ENCODE results near the gene PIGS.

The PIGS gene

GRCh38 chr17:28506763-28507487 is 64.4 kb downstream of the PIGS start:
- H3K27ac ChIP-seq, result no peak overlapping the region
- TF ChIP-seq CTCF (IDR thresholded peaks at IDR 0.05), result no peak
- DNase-seq (ENCODE audit: low spot score), result no peak
- H3K4me3 ChIP-seq, result no peak overlapping the region

- DNase-seq (ENCODE audit: low spot score), result no peak
- Histone ChIP-seq H3K4me3 (no peak within 1 kb of the TSS), H3K27ac (no peak within 1 kb of the TSS)
- no peak for TF ChIP-seq CTCF (IDR thresholded peaks at IDR 0.05)
Observed at GRCh38 chr17:28505986-28506665, 65.2 kb downstream of the PIGS start, which contains the start of gene FOXN1. FOXN1 (plus strand) TSS chr17:28506348; CDS start chr17:28523970, 17,622 bp downstream.

- no peak overlapping the region for H3K4me3 ChIP-seq
- no peak overlapping the region for H3K27ac ChIP-seq
- no peak for TF ChIP-seq CTCF (IDR thresholded peaks at IDR 0.05)
- no peak for DNase-seq (ENCODE audit: low spot score)
Observed at GRCh38 chr17:28503420-28503819, 67.9 kb downstream of the PIGS start.
